ENCODE data around the gene LYPD5. TPM values are rescaled to one million over a fixed set of nuclear protein-coding genes. Genes with fewer than 3 reads are reported as not detected.
"Not testable (repeated sequence)": the region's sequence is repeated elsewhere in the genome, so short reads cannot be mapped to it uniquely, and the experiment has no call there.

Gene LYPD5
- total RNA-seq, 1 donor from 2014 or later, result not detected

DNA sequence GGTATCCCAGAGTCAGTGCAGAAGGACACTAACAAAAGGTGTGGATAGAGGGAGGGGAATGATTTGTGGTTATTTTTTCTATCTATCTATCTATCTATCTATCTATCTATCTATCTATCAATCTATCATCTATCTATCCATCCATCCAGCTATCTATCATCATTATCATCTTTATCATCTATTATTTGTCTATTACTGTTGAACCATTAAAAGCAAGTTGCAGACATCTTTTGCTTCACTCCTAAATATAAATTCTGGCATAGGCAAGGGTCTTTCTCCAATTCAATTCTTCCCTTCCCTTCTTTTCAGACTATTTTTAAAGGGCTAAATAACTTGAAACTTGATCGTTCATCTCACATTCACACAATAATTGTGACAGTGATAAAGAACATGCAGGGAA, 10.0 kb upstream of the LYPD5 start:
- Mint-ChIP-seq H3K9me3 (ENCODE audit: unreplicated experiment) (no peaks in the 10 kb centered on the region), H3K4me1 (ENCODE audit: unreplicated experiment) (no peaks in the 10 kb centered on the region), H3K27me3 (ENCODE audit: unreplicated experiment) (peaks cover 46% of the 10 kb centered on the region), H3K36me3 (ENCODE audit: unreplicated experiment) (no peaks in the 10 kb centered on the region), H3K27ac (ENCODE audit: unreplicated experiment) (no peak overlapping the region), H3K4me3 (ENCODE audit: unreplicated experiment) (no peak overlapping the region)
- TF ChIP-seq, protein P1, sequence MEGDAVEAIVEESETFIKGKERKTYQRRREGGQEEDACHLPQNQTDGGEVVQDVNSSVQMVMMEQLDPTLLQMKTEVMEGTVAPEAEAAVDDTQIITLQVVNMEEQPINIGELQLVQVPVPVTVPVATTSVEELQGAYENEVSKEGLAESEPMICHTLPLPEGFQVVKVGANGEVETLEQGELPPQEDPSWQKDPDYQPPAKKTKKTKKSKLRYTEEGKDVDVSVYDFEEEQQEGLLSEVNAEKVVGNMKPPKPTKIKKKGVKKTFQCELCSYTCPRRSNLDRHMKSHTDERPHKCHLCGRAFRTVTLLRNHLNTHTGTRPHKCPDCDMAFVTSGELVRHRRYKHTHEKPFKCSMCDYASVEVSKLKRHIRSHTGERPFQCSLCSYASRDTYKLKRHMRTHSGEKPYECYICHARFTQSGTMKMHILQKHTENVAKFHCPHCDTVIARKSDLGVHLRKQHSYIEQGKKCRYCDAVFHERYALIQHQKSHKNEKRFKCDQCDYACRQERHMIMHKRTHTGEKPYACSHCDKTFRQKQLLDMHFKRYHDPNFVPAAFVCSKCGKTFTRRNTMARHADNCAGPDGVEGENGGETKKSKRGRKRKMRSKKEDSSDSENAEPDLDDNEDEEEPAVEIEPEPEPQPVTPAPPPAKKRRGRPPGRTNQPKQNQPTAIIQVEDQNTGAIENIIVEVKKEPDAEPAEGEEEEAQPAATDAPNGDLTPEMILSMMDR (IDR thresholded peaks at IDR 0.05), result no peak
- DNase-seq (ENCODE audit: extremely low spot score, unreplicated experiment), result no peak

DNA sequence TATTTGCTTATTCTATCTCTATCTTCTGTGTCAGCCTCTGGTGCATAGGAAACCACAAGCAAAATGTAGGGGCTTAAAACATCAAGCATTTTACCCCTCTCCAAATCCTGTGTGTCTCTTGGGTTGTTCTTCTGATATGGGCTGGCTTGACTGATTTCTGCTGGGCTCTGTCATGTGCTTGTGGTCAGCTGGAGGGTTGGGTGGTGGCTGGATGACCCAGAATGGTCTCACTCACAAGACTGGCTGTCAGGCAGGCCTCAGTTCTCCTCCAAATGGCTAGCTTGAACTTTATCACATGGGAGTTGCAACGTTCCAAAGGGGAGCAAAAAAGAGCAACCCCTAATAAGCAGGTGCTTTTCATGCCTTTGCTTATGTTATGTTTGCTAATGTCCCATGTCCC, 9.6 kb upstream of the LYPD5 start:
- TF ChIP-seq, protein P1 (IDR thresholded peaks at IDR 0.05), result no peak
- Mint-ChIP-seq H3K36me3 (ENCODE audit: unreplicated experiment) (no peaks in the 10 kb centered on the region), H3K27me3 (ENCODE audit: unreplicated experiment) (peaks cover 44% of the 10 kb centered on the region)

DNA sequence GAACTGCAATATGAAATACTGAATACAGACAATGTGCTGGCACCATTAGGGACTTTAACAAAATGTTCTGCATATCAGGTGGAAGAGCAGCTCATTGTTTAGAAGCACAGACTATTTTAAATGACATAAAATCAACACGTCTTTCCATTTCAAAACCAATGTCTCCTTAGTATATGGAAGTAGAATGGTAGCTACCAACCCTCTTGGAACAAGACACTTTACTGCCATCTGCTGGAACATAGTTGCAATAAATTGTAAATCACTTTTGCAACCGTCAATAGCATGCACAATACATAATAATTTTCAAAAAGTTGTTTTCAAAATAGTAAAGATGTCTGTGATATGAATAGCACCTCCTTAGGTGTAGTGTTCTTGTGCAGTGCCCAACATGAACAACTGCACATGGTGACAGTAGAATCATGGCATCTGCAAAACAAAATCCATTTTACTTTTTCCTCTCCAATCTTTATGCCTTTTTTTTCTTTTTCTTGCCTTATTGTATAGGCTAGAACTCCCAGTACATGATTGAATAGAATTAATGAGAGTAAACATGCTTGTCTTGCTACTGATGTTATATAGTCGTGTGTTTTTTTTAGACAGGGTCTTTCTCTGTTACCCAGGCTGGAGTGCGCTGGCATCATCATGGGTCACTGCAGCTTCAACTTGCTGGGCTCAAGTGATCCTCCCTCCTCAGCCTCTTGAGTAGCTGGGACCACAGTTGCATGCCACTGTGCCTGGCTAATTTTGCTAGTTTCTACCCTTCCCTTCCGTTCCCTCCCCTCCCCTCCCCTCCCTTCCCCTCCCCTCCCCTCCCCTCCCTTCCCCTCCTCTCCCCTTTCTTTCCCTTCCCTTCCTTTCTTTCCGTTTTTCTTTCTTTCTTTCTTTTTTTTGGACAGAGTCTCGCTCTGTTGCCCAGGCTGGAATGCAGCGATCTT, 7.8 kb upstream of the LYPD5 start:
- H3K27ac Mint-ChIP-seq (ENCODE audit: unreplicated experiment), result no peak overlapping the region
- TF ChIP-seq, protein P1 (IDR thresholded peaks at IDR 0.05), result peak; percentile 62
- H3K4me1 Mint-ChIP-seq (ENCODE audit: unreplicated experiment), result no peaks in the 10 kb centered on the region
- H3K36me3 Mint-ChIP-seq (ENCODE audit: unreplicated experiment), result no peaks in the 10 kb centered on the region
- H3K9me3 Mint-ChIP-seq (ENCODE audit: unreplicated experiment), result no peaks in the 10 kb centered on the region
- H3K4me3 Mint-ChIP-seq (ENCODE audit: unreplicated experiment), result no peak overlapping the region
- no peak for DNase-seq (ENCODE audit: extremely low spot score, unreplicated experiment)
- peaks cover 44% of the 10 kb centered on the region for H3K27me3 Mint-ChIP-seq (ENCODE audit: unreplicated experiment)

More for the DNA sequence above, 9.6 kb upstream of the LYPD5 start:
- Mint-ChIP-seq H3K27ac (ENCODE audit: unreplicated experiment) (no peak overlapping the region), H3K4me3 (ENCODE audit: unreplicated experiment) (no peak overlapping the region), H3K4me1 (ENCODE audit: unreplicated experiment) (no peaks in the 10 kb centered on the region), H3K9me3 (ENCODE audit: unreplicated experiment) (no peaks in the 10 kb centered on the region)
- no peak for DNase-seq (ENCODE audit: extremely low spot score, unreplicated experiment)

DNA sequence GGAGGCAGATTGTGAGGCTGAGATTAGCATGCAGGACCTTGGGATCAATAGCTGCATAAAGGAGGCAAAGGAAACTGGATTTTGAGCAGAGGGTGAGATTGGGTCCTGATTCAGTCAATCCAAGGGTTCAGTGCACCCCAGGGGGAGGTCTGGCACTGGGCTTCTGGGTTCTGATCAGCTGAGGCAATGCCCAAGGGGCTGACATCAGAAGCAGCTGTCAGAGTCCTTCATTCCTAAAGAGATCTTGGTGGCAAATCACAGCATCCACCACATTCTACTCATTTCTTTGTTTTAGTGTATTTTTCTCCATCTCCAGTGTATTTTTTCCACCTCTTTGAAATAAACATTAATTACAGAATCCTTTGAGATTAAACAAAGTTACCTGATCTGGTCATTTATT, 5.4 kb upstream of the LYPD5 start:
- H3K27me3 Mint-ChIP-seq (ENCODE audit: unreplicated experiment), result peaks cover 40% of the 10 kb centered on the region
- no peaks in the 10 kb centered on the region for H3K4me1 Mint-ChIP-seq (ENCODE audit: unreplicated experiment)
- H3K9me3 Mint-ChIP-seq (ENCODE audit: unreplicated experiment), result no peaks in the 10 kb centered on the region
- TF ChIP-seq, protein P1 (IDR thresholded peaks at IDR 0.05), result no peak
- H3K4me3 Mint-ChIP-seq (ENCODE audit: unreplicated experiment), result no peak overlapping the region
- no peak overlapping the region for H3K27ac Mint-ChIP-seq (ENCODE audit: unreplicated experiment)
- H3K36me3 Mint-ChIP-seq (ENCODE audit: unreplicated experiment), result no peaks in the 10 kb centered on the region
- DNase-seq (ENCODE audit: extremely low spot score, unreplicated experiment), result no peak

DNA sequence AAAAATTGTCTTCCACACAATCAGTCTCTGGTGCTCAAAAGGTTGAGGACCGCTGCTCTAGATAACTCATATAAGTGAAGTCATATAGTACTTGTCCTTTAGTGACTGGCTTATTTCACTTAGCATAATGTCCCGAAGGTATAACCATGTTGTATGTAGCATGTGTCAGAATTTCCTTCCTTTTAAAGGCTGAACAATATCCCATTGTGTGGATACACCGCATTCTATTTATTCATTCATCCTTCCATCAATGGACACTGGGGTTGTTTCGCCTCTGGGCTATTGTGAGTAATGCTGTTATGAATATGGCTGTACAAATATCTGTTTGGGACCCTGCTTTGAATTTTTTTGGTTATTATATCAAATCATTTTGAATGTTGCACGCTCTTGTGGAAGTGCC, 4.6 kb upstream of the LYPD5 start:
- DNase-seq (ENCODE audit: extremely low spot score, unreplicated experiment), result no peak
- Mint-ChIP-seq H3K36me3 (ENCODE audit: unreplicated experiment) (no peaks in the 10 kb centered on the region), H3K27me3 (ENCODE audit: unreplicated experiment) (peaks cover 38% of the 10 kb centered on the region), H3K4me3 (ENCODE audit: unreplicated experiment) (no peak overlapping the region), H3K9me3 (ENCODE audit: unreplicated experiment) (no peaks in the 10 kb centered on the region), H3K4me1 (ENCODE audit: unreplicated experiment) (no peaks in the 10 kb centered on the region), H3K27ac (ENCODE audit: unreplicated experiment) (no peak overlapping the region)
- TF ChIP-seq, protein P1 (IDR thresholded peaks at IDR 0.05), result no peak

DNA sequence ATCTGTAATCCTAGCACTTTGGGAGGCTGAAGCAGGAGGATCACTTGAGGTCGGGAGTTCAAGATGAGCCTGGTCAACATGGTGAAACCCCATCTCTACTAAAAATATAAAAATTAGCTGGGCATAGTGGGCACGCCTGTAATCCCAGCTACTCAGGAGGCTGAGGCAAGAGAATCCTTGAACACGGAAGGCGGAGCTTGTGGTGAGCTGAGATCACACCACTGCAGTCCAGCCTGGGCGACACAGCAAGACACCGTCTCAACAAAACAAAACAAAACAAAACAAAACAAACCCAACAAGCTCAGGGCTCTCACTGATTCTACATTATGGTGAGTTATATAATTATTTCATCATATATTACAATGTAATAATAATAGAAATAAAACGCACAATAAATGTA, 4.2 kb upstream of the LYPD5 start:
- not testable (repeated sequence) for H3K9me3 Mint-ChIP-seq (ENCODE audit: unreplicated experiment); H3K36me3 Mint-ChIP-seq (ENCODE audit: unreplicated experiment)
- peaks cover 36% of the 10 kb centered on the region for H3K27me3 Mint-ChIP-seq (ENCODE audit: unreplicated experiment)

More for the DNA sequence above, 4.2 kb upstream of the LYPD5 start:
- DNase-seq (ENCODE audit: extremely low spot score, unreplicated experiment); H3K4me1 Mint-ChIP-seq (ENCODE audit: unreplicated experiment); H3K4me3 Mint-ChIP-seq (ENCODE audit: unreplicated experiment); H3K27ac Mint-ChIP-seq (ENCODE audit: unreplicated experiment): not testable (repeated sequence)

Measured in osteocyte (in vitro differentiated cells).